IPS DF 19.7 (cell line): ENCODE results near the gene KLK15.
"Not testable (repeated sequence)": the region's sequence is repeated elsewhere in the genome, so short reads cannot be mapped to it uniquely, and the experiment has no call there.

ENCODE experiments used
- DNase-seq: peaks from one replicate; pipeline ENCODE4 v3.0.0-alpha.2; 2013; ENCODE audit warnings: low read depth, low spot score

The KLK15 gene

GRCh38 chr19:50821248-50821612, 12.1 kb downstream of the KLK15 start:
- no peak for DNase-seq

GRCh38 chr19:50820549-50821247, 12.7 kb downstream of the KLK15 start:
- DNase-seq: no peak

DNA sequence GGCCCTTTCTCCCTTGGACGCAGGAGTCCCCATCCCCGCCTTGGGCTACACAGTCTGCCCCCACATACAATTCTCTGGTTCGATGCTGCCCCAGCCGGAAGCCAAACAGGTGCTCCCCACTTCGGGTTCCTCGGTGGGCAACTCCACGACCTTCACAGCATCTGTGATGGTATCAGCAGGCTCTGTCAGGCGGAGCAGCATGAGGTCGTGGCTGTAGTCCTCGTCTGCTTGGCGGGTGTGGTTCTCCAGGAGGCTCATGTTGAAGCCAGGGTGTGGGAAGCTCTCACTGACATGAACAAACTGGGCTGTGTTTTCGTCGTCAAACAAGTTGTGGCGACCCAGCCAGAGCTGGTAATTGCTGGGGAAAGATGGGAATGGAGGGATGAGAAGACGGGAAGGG, 13.3 kb downstream of the KLK15 start:
- DNase-seq: no peak

DNA sequence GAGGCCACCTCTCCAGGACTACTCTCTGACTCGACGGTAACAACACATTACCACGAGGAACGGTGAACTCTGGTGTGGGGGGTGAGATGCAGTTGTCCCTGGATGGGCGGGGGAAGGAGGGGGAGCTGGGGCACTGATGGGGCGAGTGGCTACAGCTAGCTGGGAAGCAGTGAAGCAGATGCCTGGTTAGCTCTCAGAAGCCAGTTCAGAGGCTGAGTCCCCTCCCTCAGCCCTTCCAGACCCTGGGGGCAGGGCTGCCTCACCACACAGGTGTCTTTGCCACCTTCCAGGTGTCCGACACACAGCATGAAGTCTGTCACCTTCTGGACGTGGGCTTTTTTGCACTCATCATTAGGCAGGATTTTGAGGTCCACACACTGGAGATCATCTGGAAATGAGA, 13.7 kb downstream of the KLK15 start:
- DNase-seq: no peak

GRCh38 chr19:50818859-50819472, 14.4 kb downstream of the KLK15 start:
- no peak for DNase-seq

DNA sequence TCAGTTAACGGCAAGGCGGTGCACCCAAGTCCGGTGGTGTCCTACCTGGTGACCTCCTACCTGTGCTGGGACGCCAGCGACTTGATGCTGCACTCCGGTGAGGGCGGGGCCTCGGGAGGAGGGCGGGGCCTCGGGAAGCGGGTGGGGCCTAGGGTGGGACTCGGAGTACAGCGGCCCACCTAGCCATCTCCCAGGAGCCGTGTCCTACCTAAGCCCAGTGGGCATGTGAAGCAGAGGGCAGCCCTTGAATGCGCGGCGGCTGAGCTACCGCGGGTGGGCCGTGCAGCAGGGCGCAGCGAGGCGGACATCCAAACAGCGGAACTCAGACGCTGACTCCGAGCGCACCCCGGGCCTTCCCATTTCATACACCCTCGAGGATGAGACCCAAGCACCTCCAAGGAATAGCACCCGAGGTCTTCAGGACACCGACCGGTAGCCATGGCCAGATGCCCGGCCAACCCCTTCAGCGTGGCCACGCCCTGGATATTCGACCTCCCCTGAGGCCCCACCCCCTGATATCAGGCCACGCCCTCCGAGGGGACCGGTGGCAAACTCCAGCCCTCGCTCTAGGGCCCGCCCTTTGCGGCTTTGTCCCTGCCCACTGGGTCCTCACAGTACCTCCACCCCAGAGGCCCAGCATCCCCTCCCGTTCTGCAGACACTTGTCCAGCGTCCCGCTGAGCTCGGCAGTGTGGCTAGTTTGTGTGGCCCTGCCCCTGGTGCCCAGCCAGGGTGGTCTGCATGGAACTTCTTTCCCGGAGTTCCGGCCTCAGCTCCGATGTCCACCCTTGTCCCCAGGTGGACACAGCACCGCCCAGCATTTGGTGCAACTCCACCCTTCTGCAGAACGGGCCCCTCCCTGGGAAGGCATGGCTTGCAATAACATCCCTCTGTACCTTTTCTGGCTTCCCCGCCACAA, 15.2 kb downstream of the KLK15 start:
- no peak for DNase-seq

DNA sequence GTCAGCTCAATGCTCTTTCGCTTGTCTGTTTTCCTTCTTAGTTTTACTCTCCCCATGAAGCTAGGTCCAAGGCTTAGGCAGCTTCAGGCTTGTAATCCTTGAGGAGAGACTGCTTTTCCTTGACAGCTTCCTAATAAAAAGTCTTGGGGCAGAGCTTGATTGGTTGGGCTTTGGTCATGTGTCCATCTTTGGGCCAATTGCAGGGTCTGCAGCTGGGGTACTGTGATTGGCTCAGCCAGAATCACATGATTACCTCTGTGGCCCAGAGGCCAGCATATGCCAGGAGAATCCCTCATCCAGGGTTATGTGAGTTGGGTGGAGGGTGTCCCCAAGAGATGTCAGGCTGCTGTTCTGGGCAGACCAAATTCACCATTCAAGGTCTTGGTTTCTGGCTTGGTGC, 17.9 kb downstream of the KLK15 start:
- DNase-seq: no peak

- DNase-seq: no peak
Measured at GRCh38 chr19:50814883-50815282, 18.5 kb downstream of the KLK15 start.

DNA sequence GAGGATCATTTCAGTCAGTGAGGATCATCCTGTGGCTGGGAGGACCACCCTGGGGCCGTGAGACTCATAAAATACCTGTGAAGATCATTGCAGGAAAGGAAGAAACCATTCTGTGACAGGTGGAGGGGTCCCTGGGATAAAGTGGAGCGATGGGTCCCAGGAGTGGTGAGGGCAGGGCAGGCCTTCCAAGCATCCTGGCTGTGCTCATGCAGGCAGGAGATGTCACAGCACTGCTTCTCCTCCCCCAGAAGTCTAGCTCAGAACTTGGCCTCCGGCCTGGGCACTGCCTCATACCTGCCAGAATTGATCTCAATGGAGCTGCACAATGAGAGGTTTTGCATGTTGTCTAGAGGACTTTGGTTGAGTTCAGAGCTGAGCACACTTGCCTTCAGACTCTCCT, 20.9 kb downstream of the KLK15 start:
- no peak for DNase-seq

GRCh38 chr19:50811622-50812238, 21.6 kb downstream of the KLK15 start:
- DNase-seq: not testable (repeated sequence)

- DNase-seq: no peak
Measured at GRCh38 chr19:50808856-50809255, 24.5 kb downstream of the KLK15 start.

GRCh38 chr19:50804420-50805272, 28.7 kb downstream of the KLK15 start:
- DNase-seq: peak; percentile 86

GRCh38 chr19:50803633-50804419, 29.5 kb downstream of the KLK15 start:
- DNase-seq: no peak

DNA sequence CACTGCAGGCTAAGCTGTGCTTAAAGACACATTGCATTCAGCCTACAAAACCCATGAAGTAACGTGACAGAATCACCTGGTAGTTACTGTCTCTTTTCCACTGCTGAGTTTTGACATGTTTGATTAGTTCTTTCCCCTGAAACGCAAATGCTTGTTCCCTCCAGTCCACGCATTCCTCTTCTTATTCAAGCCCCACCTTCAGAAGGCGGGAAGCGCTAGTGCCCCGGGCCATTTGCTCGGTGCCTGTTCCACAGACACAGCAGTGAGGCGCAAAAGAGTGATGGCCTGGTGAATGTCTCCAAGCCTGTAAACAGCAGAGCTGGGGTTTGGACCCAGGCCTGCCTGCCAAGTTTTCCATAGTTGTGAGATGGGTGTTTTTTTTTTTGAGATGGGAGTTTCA, 32.3 kb downstream of the KLK15 start:
- no peak for DNase-seq

GRCh38 chr19:50799547-50799851, 33.9 kb downstream of the KLK15 start:
- no peak for DNase-seq

DNA sequence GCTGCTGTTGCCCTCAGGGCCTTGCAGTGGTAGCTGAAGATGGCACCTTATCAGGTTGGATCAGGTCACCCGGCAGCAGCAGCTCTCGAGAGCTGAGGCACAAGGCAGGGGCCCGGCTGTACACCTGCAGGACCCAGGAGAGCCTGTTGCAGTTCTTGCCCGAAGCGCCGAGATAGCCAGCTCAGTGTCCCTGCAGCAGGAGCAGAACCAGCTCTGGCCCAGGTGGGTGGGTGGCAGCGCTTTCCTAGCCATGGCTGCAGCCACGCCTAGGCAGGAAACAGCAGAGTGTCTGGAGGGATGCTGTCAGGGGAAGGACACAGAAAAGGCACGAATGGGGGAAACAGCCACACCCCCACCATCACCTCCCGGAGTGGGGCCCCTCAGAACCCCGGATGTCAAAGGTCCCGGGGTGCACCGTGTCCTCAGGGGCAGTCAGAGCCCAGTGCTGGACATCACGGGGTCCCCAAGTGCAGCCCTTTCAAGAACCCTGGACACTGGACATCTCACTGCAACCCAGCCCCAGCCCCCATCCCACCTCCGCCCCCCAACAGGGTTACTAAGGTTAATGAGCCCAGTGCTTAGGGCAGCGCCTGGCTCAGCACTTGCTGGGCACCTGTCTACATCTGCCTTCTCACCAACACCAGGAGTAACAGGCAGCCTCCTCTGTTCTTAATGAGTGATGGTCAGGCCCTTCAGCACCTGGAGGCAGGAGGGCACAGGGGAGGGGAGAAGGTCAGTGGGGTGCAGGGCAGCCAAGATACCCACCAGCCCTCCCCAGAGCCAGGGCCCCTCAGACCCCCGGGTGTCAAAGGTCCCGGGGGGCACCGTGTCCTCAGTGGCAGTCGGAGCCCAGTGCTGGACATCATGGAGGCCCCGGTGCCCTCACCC, 34.5 kb downstream of the KLK15 start:
- DNase-seq: no peak

GRCh38 chr19:50797781-50798658, 35.4 kb downstream of the KLK15 start:
- DNase-seq: no peak

DNA sequence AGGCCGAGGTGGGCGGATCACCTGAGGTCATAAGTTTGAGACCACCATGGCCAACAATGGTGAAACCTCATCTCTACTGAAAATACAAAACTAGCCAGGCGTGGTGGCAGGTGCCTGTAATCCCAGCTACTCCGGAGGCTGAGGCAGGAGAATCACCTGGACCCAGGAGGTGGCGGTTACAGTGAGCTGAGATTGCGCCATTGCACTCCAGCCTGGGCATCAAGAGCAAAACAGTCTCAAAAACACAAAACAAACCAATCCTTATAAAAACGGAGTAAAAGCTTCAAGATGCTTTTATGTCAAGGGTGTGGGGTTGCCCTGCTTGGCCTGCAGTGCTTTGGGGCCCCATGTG, 36.0 kb downstream of the KLK15 start:
- DNase-seq: no peak
